Activated naive CD8-positive, alpha-beta T cell treated with anti-CD3 and anti-CD28 coated beads, Interleukin-2, amount 50 U/mL, for 24 hours (primary cell): ENCODE results near the gene CHSY1.

Experiments
- ATAC-seq: fragments of 150-1000 bp; cut with Tn5 transposase; one replicate; pipeline ENCODE4 v1.10.0; 2021
- DNase-seq: peaks from one replicate; pipeline ENCODE4 v3.0.0; 2021
- H3K27ac Mint-ChIP-seq: one replicate; pipeline ENCODE4 v1.8.0; 2021; ENCODE audit warnings: mild to moderate bottlenecking, mixed read lengths
- H3K27me3 Mint-ChIP-seq: one replicate; pipeline ENCODE4 v1.8.0; 2021; ENCODE audit warnings: mixed read lengths
- H3K36me3 Mint-ChIP-seq: one replicate; pipeline ENCODE4 v1.8.0; 2021; ENCODE audit warnings: low read depth, mixed read lengths
- H3K4me1 Mint-ChIP-seq: one replicate; pipeline ENCODE4 v1.8.0; 2021; ENCODE audit warnings: mixed read lengths
- H3K4me3 Mint-ChIP-seq: one replicate; pipeline ENCODE4 v1.8.0; 2021; ENCODE audit warnings: mild to moderate bottlenecking, moderate library complexity, mixed read lengths
- H3K9me3 Mint-ChIP-seq: one replicate; pipeline ENCODE4 v1.8.0; 2021; ENCODE audit warnings: mixed read lengths

CHSY1 gene

GRCh38 chr15:101255615-101256241 is 3.9 kb upstream of the CHSY1 start:
- Mint-ChIP-seq H3K9me3 (no peaks in the 10 kb centered on the region), H3K4me1 (peaks cover 27% of the 10 kb centered on the region), H3K36me3 (peaks cover 1% of the 10 kb centered on the region), H3K27me3 (peaks cover 3% of the 10 kb centered on the region), H3K4me3 (no peak overlapping the region), H3K27ac (peak overlapping the region; percentile 60)
- DNase-seq (no peak), ATAC-seq (peak; percentile 22)

GRCh38 chr15:101255051-101255395 is 3.2 kb upstream of the CHSY1 start:
- ATAC-seq: no peak
- peaks cover 3% of the 10 kb centered on the region for H3K27me3 Mint-ChIP-seq
- no peak for DNase-seq
- no peak overlapping the region for H3K27ac Mint-ChIP-seq
- H3K36me3 Mint-ChIP-seq: peaks cover 8% of the 10 kb centered on the region
- peaks cover 30% of the 10 kb centered on the region for H3K4me1 Mint-ChIP-seq
- no peaks in the 10 kb centered on the region for H3K9me3 Mint-ChIP-seq
- no peak overlapping the region for H3K4me3 Mint-ChIP-seq

- peaks cover 12% of the 10 kb centered on the region for H3K36me3 Mint-ChIP-seq
- no peak overlapping the region for H3K4me3 Mint-ChIP-seq
Measured at GRCh38 chr15:101254157-101255050, 2.6 kb upstream of the CHSY1 start.

GRCh38 chr15:101252836-101253235 is 988 bp upstream of the CHSY1 start:
- H3K36me3 Mint-ChIP-seq: peaks cover 22% of the 10 kb centered on the region
- no peaks in the 10 kb centered on the region for H3K27me3 Mint-ChIP-seq
- no peaks in the 10 kb centered on the region for H3K9me3 Mint-ChIP-seq
- H3K27ac Mint-ChIP-seq: peak overlapping the region; percentile 91
- ATAC-seq (no peak), DNase-seq (no peak)
- H3K4me3 Mint-ChIP-seq: peak overlapping the region; percentile 86
- H3K4me1 Mint-ChIP-seq: peaks cover 52% of the 10 kb centered on the region

More at GRCh38 chr15:101254157-101255050, 2.6 kb upstream of the CHSY1 start:
- DNase-seq (no peak), ATAC-seq (no peak)
- no peak overlapping the region for H3K27ac Mint-ChIP-seq
- peaks cover 3% of the 10 kb centered on the region for H3K27me3 Mint-ChIP-seq
- peaks cover 37% of the 10 kb centered on the region for H3K4me1 Mint-ChIP-seq
- no peaks in the 10 kb centered on the region for H3K9me3 Mint-ChIP-seq

- DNase-seq (peak; percentile 29), ATAC-seq (peak; percentile 11)
- Mint-ChIP-seq H3K4me3 (peak overlapping the region; percentile 88), H3K36me3 (peaks cover 30% of the 10 kb centered on the region), H3K9me3 (no peaks in the 10 kb centered on the region), H3K4me1 (peaks cover 68% of the 10 kb centered on the region), H3K27ac (peak overlapping the region; percentile 90), H3K27me3 (no peaks in the 10 kb centered on the region)
Measured at GRCh38 chr15:101250873-101251829, 697 bp downstream of the CHSY1 start.

GRCh38 chr15:101250341-101250831 is 1.5 kb downstream of the CHSY1 start:
- H3K36me3 Mint-ChIP-seq: peaks cover 38% of the 10 kb centered on the region
- H3K4me3 Mint-ChIP-seq: peak overlapping the region; percentile 88
- peak overlapping the region; percentile 90 for H3K27ac Mint-ChIP-seq
- no peak for ATAC-seq
- H3K27me3 Mint-ChIP-seq: no peaks in the 10 kb centered on the region
- H3K4me1 Mint-ChIP-seq: peaks cover 73% of the 10 kb centered on the region
- no peak for DNase-seq
- H3K9me3 Mint-ChIP-seq: no peaks in the 10 kb centered on the region

GRCh38 chr15:101248274-101248673 is 3.6 kb downstream of the CHSY1 start:
- H3K9me3 Mint-ChIP-seq: no peaks in the 10 kb centered on the region
- peak overlapping the region; percentile 53 for H3K27ac Mint-ChIP-seq
- peak overlapping the region; percentile 88 for H3K4me3 Mint-ChIP-seq
- ATAC-seq (no peak), DNase-seq (no peak)
- peaks cover 49% of the 10 kb centered on the region for H3K36me3 Mint-ChIP-seq
- H3K27me3 Mint-ChIP-seq: no peaks in the 10 kb centered on the region
- H3K4me1 Mint-ChIP-seq: peaks cover 80% of the 10 kb centered on the region

GRCh38 chr15:101246824-101247745 is 4.8 kb downstream of the CHSY1 start:
- Mint-ChIP-seq H3K4me3 (peak overlapping the region; percentile 88), H3K9me3 (no peaks in the 10 kb centered on the region), H3K27ac (peak overlapping the region; percentile 91), H3K4me1 (peaks cover 82% of the 10 kb centered on the region), H3K27me3 (no peaks in the 10 kb centered on the region), H3K36me3 (peaks cover 56% of the 10 kb centered on the region)
- ATAC-seq (peak; percentile 29), DNase-seq (no peak)

GRCh38 chr15:101246391-101246790 is 5.5 kb downstream of the CHSY1 start:
- H3K36me3 Mint-ChIP-seq: peaks cover 58% of the 10 kb centered on the region
- H3K9me3 Mint-ChIP-seq: no peaks in the 10 kb centered on the region
- no peak for ATAC-seq
- peak overlapping the region; percentile 88 for H3K4me3 Mint-ChIP-seq
- peak overlapping the region; percentile 91 for H3K27ac Mint-ChIP-seq
- H3K4me1 Mint-ChIP-seq: peaks cover 88% of the 10 kb centered on the region
- DNase-seq: no peak
- H3K27me3 Mint-ChIP-seq: no peaks in the 10 kb centered on the region

GRCh38 chr15:101244889-101245668 is 6.8 kb downstream of the CHSY1 start:
- H3K4me3 Mint-ChIP-seq: peak overlapping the region; percentile 88
- ATAC-seq: peak; percentile 21

GRCh38 chr15:101244036-101244781 is 7.6 kb downstream of the CHSY1 start:
- DNase-seq (no peak), ATAC-seq (no peak)
- H3K9me3 Mint-ChIP-seq: no peaks in the 10 kb centered on the region
- peak overlapping the region; percentile 88 for H3K4me3 Mint-ChIP-seq
- peaks cover 97% of the 10 kb centered on the region for H3K4me1 Mint-ChIP-seq
- H3K27ac Mint-ChIP-seq: peak overlapping the region; percentile 91
- H3K27me3 Mint-ChIP-seq: no peaks in the 10 kb centered on the region
- peaks cover 45% of the 10 kb centered on the region for H3K36me3 Mint-ChIP-seq

More at GRCh38 chr15:101244889-101245668, 6.8 kb downstream of the CHSY1 start:
- no peaks in the 10 kb centered on the region for H3K27me3 Mint-ChIP-seq
- peak overlapping the region; percentile 91 for H3K27ac Mint-ChIP-seq
- no peaks in the 10 kb centered on the region for H3K9me3 Mint-ChIP-seq
- H3K4me1 Mint-ChIP-seq: peaks cover 97% of the 10 kb centered on the region
- DNase-seq: no peak
- H3K36me3 Mint-ChIP-seq: peaks cover 50% of the 10 kb centered on the region

- Mint-ChIP-seq H3K9me3 (no peaks in the 10 kb centered on the region), H3K27me3 (no peaks in the 10 kb centered on the region), H3K4me3 (peak overlapping the region; percentile 58), H3K27ac (peak overlapping the region; percentile 78), H3K36me3 (peaks cover 44% of the 10 kb centered on the region), H3K4me1 (peaks cover 98% of the 10 kb centered on the region)
- no peak for DNase-seq
- no peak for ATAC-seq
Measured at GRCh38 chr15:101243420-101243819, 8.4 kb downstream of the CHSY1 start.
